ENCODE data around the gene GAB1.

Gene GAB1

DNA sequence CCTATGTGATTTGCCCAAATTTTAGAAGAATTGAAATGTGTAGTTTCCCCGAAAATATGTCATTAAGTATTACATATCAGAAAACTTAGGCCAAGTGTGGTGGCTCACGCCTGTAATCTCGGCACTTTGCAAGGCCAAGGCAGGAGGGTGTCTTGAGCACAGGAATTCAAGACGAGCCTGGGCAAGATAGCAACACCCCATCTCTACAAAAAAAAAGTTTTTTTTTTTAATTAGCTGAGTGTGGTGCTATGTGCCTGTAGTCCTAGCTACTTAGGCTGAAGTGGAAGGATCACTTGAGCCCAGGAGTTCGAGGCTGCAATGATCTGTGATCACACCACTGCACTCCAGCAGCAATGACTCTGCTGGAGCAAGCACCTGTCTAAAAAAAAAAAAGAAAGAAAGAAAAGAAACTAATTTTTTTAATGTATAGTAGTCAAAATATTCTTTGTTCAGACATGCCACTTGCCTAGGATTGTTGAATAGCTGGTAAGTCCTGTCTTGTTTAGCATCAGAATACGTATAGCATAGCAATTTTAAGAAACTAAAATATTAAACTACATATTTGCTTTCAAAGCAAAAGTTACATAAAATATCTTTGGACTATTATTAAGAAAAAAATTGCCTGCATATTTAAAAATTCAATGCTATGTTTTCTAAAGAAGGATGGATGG, 40.1 kb upstream of the GAB1 start:
- no peak overlapping the region for H2AK5ac ChIP-seq (ENCODE audit: low read length, severe bottlenecking)
- no peaks in the 10 kb centered on the region for H3K9me3 ChIP-seq (ENCODE audit: control insufficient read depth, low read length)
- H3K36me3 ChIP-seq (ENCODE audit: control insufficient read depth in 1 of 2, insufficient read depth in 2 of 2, low read depth in 1 of 2, low read length in 2 of 2), result no peaks in the 10 kb centered on the region
- no peaks in the 10 kb centered on the region for H3K27me3 ChIP-seq (ENCODE audit: control insufficient read depth in 1 of 2, insufficient read depth in 1 of 2, low read length in 2 of 2)
- H3K4ac ChIP-seq (ENCODE audit: low read depth in 1 of 2, low read length in 2 of 2), result no peak overlapping the region
- H2BK120ac ChIP-seq (ENCODE audit: low read depth, low read length), result no peak overlapping the region
- no peak overlapping the region for H3K4me3 ChIP-seq (ENCODE audit: insufficient read depth in 1 of 2, low read depth in 1 of 2, low read length in 2 of 2)
- H3K23ac ChIP-seq (ENCODE audit: low read length in 2 of 2), result no peak overlapping the region
- no peak overlapping the region for H2BK12ac ChIP-seq (ENCODE audit: low read length in 2 of 2)
- no peak overlapping the region for H3K27ac ChIP-seq (ENCODE audit: low read length, poor library complexity, severe bottlenecking)
- H3K4me1 ChIP-seq (ENCODE audit: control insufficient read depth, insufficient read depth, low read depth, low read length), result no peaks in the 10 kb centered on the region
- 69% methylated on average over 4 of the region's 6 CpGs for WGBS
- no peak overlapping the region for H2BK5ac ChIP-seq (ENCODE audit: low read depth, low read length, poor library complexity, severe bottlenecking)
- H3K9ac ChIP-seq (ENCODE audit: low read length), result no peak overlapping the region
- DNase-seq, result no peak
- H3K79me1 ChIP-seq (replicated peaks; ENCODE audit: low read length, poor library complexity, severe bottlenecking), result no peaks in the 10 kb centered on the region
- no peak overlapping the region for H3K18ac ChIP-seq (ENCODE audit: low read depth in 1 of 2, low read length in 2 of 2)
- no peak overlapping the region for H3K14ac ChIP-seq (ENCODE audit: low read length in 2 of 2)
- no peak overlapping the region for H2BK15ac ChIP-seq (ENCODE audit: low read depth, poor library complexity, severe bottlenecking)
- no peak overlapping the region for H3K4me2 ChIP-seq (ENCODE audit: low read length, poor library complexity, severe bottlenecking)
- H2AFZ ChIP-seq (ENCODE audit: low read depth, low read length), result no peak overlapping the region
- H4K91ac ChIP-seq (ENCODE audit: low read length), result no peak overlapping the region
- no peak overlapping the region for H4K8ac ChIP-seq (ENCODE audit: low read length)

GRCh38 chr4:143300860-143301259, 35.8 kb upstream of the GAB1 start:
- Histone ChIP-seq H2BK15ac (ENCODE audit: low read depth, poor library complexity, severe bottlenecking) (no peak overlapping the region), H3K9me3 (ENCODE audit: control insufficient read depth, low read length) (no peaks in the 10 kb centered on the region), H3K4ac (ENCODE audit: low read depth in 1 of 2, low read length in 2 of 2) (no peak overlapping the region), H2BK5ac (ENCODE audit: low read depth, low read length, poor library complexity, severe bottlenecking) (no peak overlapping the region), H2BK120ac (ENCODE audit: low read depth, low read length) (no peak overlapping the region), H3K27me3 (ENCODE audit: control insufficient read depth in 1 of 2, insufficient read depth in 1 of 2, low read length in 2 of 2) (no peaks in the 10 kb centered on the region), H4K91ac (ENCODE audit: low read length) (no peak overlapping the region), H4K8ac (ENCODE audit: low read length) (no peak overlapping the region), H3K4me1 (ENCODE audit: control insufficient read depth, insufficient read depth, low read depth, low read length) (peaks cover 1% of the 10 kb centered on the region), H3K27ac (ENCODE audit: low read length, poor library complexity, severe bottlenecking) (no peak overlapping the region), H3K18ac (ENCODE audit: low read depth in 1 of 2, low read length in 2 of 2) (no peak overlapping the region), H3K14ac (ENCODE audit: low read length in 2 of 2) (no peak overlapping the region), H2AFZ (ENCODE audit: low read depth, low read length) (no peak overlapping the region), H2BK12ac (ENCODE audit: low read length in 2 of 2) (no peak overlapping the region), H3K4me3 (ENCODE audit: insufficient read depth in 1 of 2, low read depth in 1 of 2, low read length in 2 of 2) (no peak overlapping the region), H3K23ac (ENCODE audit: low read length in 2 of 2) (no peak overlapping the region), H3K4me2 (ENCODE audit: low read length, poor library complexity, severe bottlenecking) (no peak overlapping the region), H3K79me1 (replicated peaks; ENCODE audit: low read length, poor library complexity, severe bottlenecking) (no peaks in the 10 kb centered on the region), H3K9ac (ENCODE audit: low read length) (no peak overlapping the region), H3K36me3 (ENCODE audit: control insufficient read depth in 1 of 2, insufficient read depth in 2 of 2, low read depth in 1 of 2, low read length in 2 of 2) (no peaks in the 10 kb centered on the region), H2AK5ac (ENCODE audit: low read length, severe bottlenecking) (no peak overlapping the region)
- no peak for DNase-seq
- 87% methylated on average over 2 of the region's 2 CpGs for WGBS

DNA sequence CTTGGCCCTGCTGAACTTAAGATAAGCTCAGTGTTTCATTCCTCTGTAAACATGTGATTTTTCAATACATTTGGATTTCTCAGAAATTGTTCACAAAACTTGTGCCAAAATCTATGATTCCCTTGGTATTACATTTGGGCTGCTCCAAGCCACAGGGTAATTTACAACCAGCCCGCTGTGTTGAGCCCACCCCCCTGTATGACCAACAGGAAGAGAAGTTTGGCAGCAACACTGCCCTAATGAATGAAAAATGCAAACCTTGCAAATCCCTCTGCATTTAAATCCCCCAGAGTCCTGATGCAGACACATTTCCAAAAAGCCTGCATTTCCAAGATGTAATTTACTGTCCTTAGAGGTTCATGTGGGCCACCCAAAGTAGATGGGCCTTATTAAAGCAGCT, 34.1 kb upstream of the GAB1 start:
- Histone ChIP-seq H3K18ac (ENCODE audit: low read depth in 1 of 2, low read length in 2 of 2) (no peak overlapping the region), H3K4me2 (ENCODE audit: low read length, poor library complexity, severe bottlenecking) (no peak overlapping the region), H3K14ac (ENCODE audit: low read length in 2 of 2) (no peak overlapping the region), H3K23ac (ENCODE audit: low read length in 2 of 2) (no peak overlapping the region), H3K4ac (ENCODE audit: low read depth in 1 of 2, low read length in 2 of 2) (no peak overlapping the region), H3K79me1 (replicated peaks; ENCODE audit: low read length, poor library complexity, severe bottlenecking) (no peaks in the 10 kb centered on the region), H3K9ac (ENCODE audit: low read length) (no peak overlapping the region), H2BK15ac (ENCODE audit: low read depth, poor library complexity, severe bottlenecking) (no peak overlapping the region), H2BK5ac (ENCODE audit: low read depth, low read length, poor library complexity, severe bottlenecking) (no peak overlapping the region), H3K27ac (ENCODE audit: low read length, poor library complexity, severe bottlenecking) (no peak overlapping the region), H4K8ac (ENCODE audit: low read length) (no peak overlapping the region), H3K27me3 (ENCODE audit: control insufficient read depth in 1 of 2, insufficient read depth in 1 of 2, low read length in 2 of 2) (no peaks in the 10 kb centered on the region), H4K91ac (ENCODE audit: low read length) (no peak overlapping the region), H2BK120ac (ENCODE audit: low read depth, low read length) (no peak overlapping the region), H3K36me3 (ENCODE audit: control insufficient read depth in 1 of 2, insufficient read depth in 2 of 2, low read depth in 1 of 2, low read length in 2 of 2) (no peaks in the 10 kb centered on the region), H2BK12ac (ENCODE audit: low read length in 2 of 2) (no peak overlapping the region), H3K9me3 (ENCODE audit: control insufficient read depth, low read length) (no peaks in the 10 kb centered on the region), H2AFZ (ENCODE audit: low read depth, low read length) (no peak overlapping the region), H2AK5ac (ENCODE audit: low read length, severe bottlenecking) (no peak overlapping the region), H3K4me3 (ENCODE audit: insufficient read depth in 1 of 2, low read depth in 1 of 2, low read length in 2 of 2) (no peak overlapping the region), H3K4me1 (ENCODE audit: control insufficient read depth, insufficient read depth, low read depth, low read length) (peaks cover 1% of the 10 kb centered on the region)
- no peak for DNase-seq
- 30% methylated on average over 1 of the region's 1 CpG for WGBS

DNA sequence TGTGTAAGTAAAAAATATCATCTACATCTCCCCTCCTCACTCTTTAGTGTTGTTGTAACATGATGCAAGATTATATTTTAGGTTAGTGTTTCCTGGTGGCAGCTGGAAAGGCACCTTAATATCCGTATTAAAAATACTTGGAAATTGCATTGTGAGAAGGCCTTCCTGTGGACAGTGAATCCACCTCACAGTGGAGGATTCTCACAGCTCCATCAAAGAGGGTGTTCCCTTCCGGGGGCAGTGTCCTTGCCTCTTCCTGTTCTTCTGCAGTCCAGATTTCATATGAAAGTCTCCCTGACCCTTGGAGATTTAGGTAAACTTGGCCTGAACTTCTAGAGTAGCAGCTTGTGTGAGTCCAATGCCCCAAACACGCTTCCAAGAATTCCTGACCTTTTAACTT, 29.9 kb upstream of the GAB1 start:
- Histone ChIP-seq H3K79me1 (replicated peaks; ENCODE audit: low read length, poor library complexity, severe bottlenecking) (no peaks in the 10 kb centered on the region), H2AFZ (ENCODE audit: low read depth, low read length) (no peak overlapping the region), H4K91ac (ENCODE audit: low read length) (no peak overlapping the region), H3K23ac (ENCODE audit: low read length in 2 of 2) (no peak overlapping the region), H3K18ac (ENCODE audit: low read depth in 1 of 2, low read length in 2 of 2) (no peak overlapping the region), H3K27me3 (ENCODE audit: control insufficient read depth in 1 of 2, insufficient read depth in 1 of 2, low read length in 2 of 2) (peaks cover 0 to 6% of the 10 kb centered on the region in 2 experiments), H3K9ac (ENCODE audit: low read length) (no peak overlapping the region), H3K27ac (ENCODE audit: low read length, poor library complexity, severe bottlenecking) (no peak overlapping the region), H3K4me2 (ENCODE audit: low read length, poor library complexity, severe bottlenecking) (no peak overlapping the region), H3K14ac (ENCODE audit: low read length in 2 of 2) (no peak overlapping the region), H4K8ac (ENCODE audit: low read length) (no peak overlapping the region), H3K4me1 (ENCODE audit: control insufficient read depth, insufficient read depth, low read depth, low read length) (peaks cover 1% of the 10 kb centered on the region), H2BK5ac (ENCODE audit: low read depth, low read length, poor library complexity, severe bottlenecking) (no peak overlapping the region), H2BK12ac (ENCODE audit: low read length in 2 of 2) (no peak overlapping the region), H3K4ac (ENCODE audit: low read depth in 1 of 2, low read length in 2 of 2) (no peak overlapping the region), H2BK120ac (ENCODE audit: low read depth, low read length) (no peak overlapping the region), H2AK5ac (ENCODE audit: low read length, severe bottlenecking) (no peak overlapping the region), H3K9me3 (ENCODE audit: control insufficient read depth, low read length) (no peaks in the 10 kb centered on the region), H3K36me3 (ENCODE audit: control insufficient read depth in 1 of 2, insufficient read depth in 2 of 2, low read depth in 1 of 2, low read length in 2 of 2) (no peaks in the 10 kb centered on the region), H3K4me3 (ENCODE audit: insufficient read depth in 1 of 2, low read depth in 1 of 2, low read length in 2 of 2) (no peak overlapping the region), H2BK15ac (ENCODE audit: low read depth, poor library complexity, severe bottlenecking) (no peak overlapping the region)
- 88% methylated on average over 2 of the region's 3 CpGs for WGBS
- no peak for DNase-seq

Data from mesenchymal stem cell (in vitro differentiated cells and primary cell).